Prostate gland (tissue), 2 donors: ENCODE data around the gene TSC22D1.
"Not testable (repeated sequence)": the region's sequence is repeated elsewhere in the genome, so short reads cannot be mapped to it uniquely, and the experiment has no call there.

Experiments
- CTCF ChIP-seq, 4 experiments: fragments of 200-600 bp in 2 of 4; fragments of 450-650 bp in 2 of 4; sonication (generic) in 2 of 4; IDR thresholded peaks; 1 replicate in 3 of 4; 2 replicates in 1 of 4; pipeline ENCODE4 v1.5.1; 2016 to 2019; ENCODE audit warnings: antibody characterized with exemption in 4 of 4, mild to moderate bottlenecking in 2 of 4, moderate library complexity in 2 of 4
- POLR2A ChIP-seq: fragments of 450-650 bp; IDR thresholded peaks from one replicate; pipeline ENCODE4 v1.6.1; 2016; ENCODE audit warnings: antibody characterized with exemption, mild to moderate bottlenecking
- POLR2AphosphoS5 ChIP-seq: sonication (generic); formaldehyde crosslinking; IDR thresholded peaks from one replicate; pipeline ENCODE4 v1.6.1; 2017; ENCODE audit warnings: antibody characterized with exemption

GRCh38 chr13:44456212-44456611 is 119.9 kb downstream of the TSC22D1 start:
- not testable (repeated sequence) for TF ChIP-seq CTCF (IDR thresholded peaks at IDR 0.05); POLR2A; POLR2AphosphoS5
